ENCODE measurements around the gene RUNX1. TPM values are rescaled to one million over a fixed set of nuclear protein-coding genes. Genes with fewer than 3 reads are reported as not detected.
"Not testable (repeated sequence)": the region's sequence is repeated elsewhere in the genome, so short reads cannot be mapped to it uniquely, and the experiment has no call there.

The RUNX1 gene
- total RNA-seq, 3 donors from 2014 or later, result 24.8 to 165 (median 127) TPM

DNA sequence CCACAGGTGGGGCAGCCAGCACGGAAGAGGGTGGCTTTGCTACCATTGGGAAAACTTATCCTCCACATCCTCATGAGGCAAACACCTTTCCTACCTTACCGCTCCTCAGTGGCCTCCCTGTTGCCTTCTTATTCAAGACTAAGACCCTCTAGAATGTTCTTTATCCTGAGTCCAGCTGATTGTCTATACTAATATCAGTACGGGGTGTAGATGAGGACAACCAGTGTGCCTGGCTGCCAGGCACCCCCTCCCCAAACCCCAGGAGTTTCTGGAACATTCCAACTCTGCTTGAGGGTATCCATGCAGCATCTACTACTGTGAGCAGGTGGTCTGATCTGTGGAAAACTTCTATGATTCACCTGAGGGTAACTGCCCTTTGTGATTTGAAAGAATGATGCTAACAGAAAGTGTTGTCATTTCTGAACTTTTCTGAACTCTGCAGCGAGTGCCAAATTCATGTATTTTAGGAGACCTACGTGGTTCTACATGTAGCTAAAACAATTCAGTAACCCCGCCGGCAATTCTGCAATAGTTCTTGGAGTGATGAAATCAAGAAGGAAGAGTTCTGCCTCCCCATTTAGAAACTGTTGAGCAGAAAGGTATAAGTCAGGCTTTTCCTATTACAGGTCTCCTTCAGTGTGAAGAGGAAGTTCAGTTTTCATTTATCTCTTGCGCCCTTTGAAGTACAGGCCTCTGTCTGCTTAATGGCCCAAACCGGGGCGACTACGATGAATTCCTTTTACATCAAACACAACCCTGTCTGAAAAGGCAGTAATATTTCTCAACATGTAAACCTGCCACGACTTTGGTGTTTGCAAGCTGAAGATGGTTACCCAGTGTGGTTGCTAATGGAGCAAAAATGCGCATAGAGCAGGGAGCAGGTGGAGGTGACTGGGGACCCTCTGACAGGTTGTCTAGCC is 80.4 kb downstream of the RUNX1 start:
- Histone ChIP-seq H3K4me3 (no peak overlapping the region), H3K4me1 (no peaks in the 10 kb centered on the region), H3K27ac (no peak overlapping the region), H3K9me3 (no peaks in the 10 kb centered on the region), H3K27me3 (no peaks in the 10 kb centered on the region), H3K36me3 (no peaks in the 10 kb centered on the region)
- intact Hi-C loops (cut with DNase I; ENCODE audit: low total_unique reads), result no loop called here
- TF ChIP-seq, protein P1, sequence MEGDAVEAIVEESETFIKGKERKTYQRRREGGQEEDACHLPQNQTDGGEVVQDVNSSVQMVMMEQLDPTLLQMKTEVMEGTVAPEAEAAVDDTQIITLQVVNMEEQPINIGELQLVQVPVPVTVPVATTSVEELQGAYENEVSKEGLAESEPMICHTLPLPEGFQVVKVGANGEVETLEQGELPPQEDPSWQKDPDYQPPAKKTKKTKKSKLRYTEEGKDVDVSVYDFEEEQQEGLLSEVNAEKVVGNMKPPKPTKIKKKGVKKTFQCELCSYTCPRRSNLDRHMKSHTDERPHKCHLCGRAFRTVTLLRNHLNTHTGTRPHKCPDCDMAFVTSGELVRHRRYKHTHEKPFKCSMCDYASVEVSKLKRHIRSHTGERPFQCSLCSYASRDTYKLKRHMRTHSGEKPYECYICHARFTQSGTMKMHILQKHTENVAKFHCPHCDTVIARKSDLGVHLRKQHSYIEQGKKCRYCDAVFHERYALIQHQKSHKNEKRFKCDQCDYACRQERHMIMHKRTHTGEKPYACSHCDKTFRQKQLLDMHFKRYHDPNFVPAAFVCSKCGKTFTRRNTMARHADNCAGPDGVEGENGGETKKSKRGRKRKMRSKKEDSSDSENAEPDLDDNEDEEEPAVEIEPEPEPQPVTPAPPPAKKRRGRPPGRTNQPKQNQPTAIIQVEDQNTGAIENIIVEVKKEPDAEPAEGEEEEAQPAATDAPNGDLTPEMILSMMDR (IDR thresholded peaks at IDR 0.05), result no peak
- no peak for TF ChIP-seq POLR2A (IDR thresholded peaks at IDR 0.05)
- TF ChIP-seq POLR2AphosphoS5 (IDR thresholded peaks at IDR 0.05), result no peak
- DNase-seq (ENCODE audit: low spot score in 2 of 2), result no peak

DNA sequence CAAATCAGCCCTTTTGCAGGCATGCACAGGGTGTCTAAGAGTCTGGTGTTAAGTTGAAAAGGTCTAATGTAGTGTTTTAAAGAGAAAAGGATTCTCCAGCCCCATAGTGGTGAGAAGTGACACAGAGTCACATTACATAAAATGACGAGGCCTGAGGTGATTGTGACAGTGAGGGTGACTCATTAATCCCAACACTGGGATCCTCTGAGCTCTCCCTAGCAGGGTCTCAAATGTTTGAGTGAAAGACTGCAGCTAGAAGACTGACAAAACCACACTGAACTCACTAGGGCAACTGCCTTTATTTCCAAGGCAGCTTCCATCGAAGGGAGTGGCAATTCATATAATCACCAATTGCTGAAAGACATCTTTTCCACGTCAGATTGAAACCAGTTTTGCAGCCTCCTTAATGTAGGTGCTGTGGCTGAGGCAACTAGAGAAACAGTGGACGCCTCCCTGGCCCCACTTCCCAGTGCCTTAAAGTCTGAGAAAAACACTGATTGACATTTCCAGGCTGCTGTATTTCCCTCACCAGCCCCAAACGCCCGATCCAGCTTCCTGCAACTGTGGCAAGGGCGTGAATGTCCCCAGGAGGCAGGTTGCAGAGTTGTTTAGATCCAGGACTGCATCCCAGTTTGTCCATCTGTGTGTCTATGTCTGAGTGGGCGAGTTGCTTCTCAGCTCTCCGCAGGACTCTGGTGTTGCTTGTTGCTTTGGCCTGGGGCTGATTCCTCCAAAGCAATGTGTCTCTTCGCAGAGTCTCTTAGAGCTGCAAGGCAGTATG is 81.4 kb downstream of the RUNX1 start:
- Histone ChIP-seq H3K27me3 (no peaks in the 10 kb centered on the region), H3K27ac (no peak overlapping the region)

DNA sequence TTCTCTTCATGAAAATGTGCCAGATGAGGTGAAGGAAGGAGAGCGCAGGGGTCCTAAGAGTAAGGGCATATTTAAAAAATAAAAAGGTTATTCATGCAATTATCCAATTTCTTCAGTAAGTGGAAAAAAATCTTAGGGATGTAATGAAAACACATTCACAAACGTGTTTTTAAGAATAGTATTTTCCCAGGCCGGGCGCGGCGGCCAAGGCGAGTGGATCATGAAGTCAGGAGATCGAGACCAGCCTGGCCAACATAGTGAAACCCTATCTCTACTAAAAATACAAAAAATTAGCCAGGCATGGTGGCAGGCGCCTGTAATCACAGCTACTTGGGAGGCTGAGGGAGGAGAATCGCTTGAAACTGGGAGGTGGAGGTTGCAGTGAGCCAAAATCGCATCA is 82.2 kb downstream of the RUNX1 start:
- intact Hi-C loops (cut with DNase I; ENCODE audit: low total_unique reads); H3K27me3 ChIP-seq; H3K36me3 ChIP-seq; H3K9me3 ChIP-seq; DNase-seq (ENCODE audit: low spot score in 2 of 2); H3K27ac ChIP-seq; H3K4me1 ChIP-seq; H3K4me3 ChIP-seq: not testable (repeated sequence)

More for the DNA sequence above, 81.4 kb downstream of the RUNX1 start:
- no peaks in the 10 kb centered on the region for H3K9me3 ChIP-seq
- intact Hi-C loops (cut with DNase I; ENCODE audit: low total_unique reads), result no loop called here
- TF ChIP-seq POLR2AphosphoS5 (IDR thresholded peaks at IDR 0.05) (no peak), POLR2A (IDR thresholded peaks at IDR 0.05) (no peak)
- TF ChIP-seq, protein P1 (IDR thresholded peaks at IDR 0.05), result no peak
- no peak overlapping the region for H3K4me3 ChIP-seq
- no peaks in the 10 kb centered on the region for H3K36me3 ChIP-seq
- DNase-seq (ENCODE audit: low spot score in 2 of 2), result no peak
- H3K4me1 ChIP-seq, result no peaks in the 10 kb centered on the region

DNA sequence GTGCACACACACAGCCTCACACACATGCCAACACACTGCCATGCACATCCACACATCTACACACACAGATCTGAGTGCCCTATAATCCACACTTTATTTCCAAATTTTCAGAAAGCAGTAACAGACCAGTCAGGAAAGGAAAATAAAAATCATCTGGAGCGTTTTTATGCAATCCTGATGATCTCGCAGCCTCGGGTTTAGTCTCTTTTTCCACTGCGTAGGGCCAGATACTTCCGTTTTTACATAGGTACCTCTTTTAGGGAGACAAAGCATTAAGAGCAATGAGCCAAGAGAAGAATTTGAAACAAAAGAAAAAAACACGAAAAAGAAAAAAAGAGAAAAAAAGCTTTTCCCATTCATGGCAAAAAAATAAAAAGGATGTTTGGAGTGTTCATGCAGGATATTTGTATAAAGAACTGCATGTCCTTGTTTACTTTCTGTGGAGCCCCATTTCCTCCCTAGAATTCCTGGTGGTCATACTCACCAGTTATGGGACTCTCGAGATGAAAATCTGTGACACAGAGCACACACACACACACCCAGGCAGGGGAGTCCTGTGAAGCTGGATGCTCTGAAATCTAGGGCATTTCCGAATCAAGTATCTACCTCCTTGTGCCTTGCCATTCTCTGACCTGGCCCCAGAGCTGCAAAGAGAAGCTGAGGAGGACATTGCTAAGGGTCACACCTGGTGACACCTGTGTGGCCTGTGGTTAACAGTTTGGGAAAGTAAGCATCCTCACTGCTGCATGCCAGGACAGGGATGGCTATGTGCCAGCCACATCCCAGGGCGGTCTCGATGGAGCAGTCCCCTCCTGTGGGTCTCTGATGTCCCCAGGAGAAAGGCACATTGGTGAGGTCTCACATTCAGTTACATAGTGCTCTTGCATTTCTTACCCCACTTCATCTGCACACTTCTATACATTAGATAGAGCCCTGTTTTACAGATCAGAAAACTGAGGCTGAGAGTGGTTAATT is 83.6 kb downstream of the RUNX1 start:
- H3K36me3 ChIP-seq, result no peaks in the 10 kb centered on the region
- no peaks in the 10 kb centered on the region for H3K9me3 ChIP-seq
- no peaks in the 10 kb centered on the region for H3K27me3 ChIP-seq
- H3K4me1 ChIP-seq, result no peaks in the 10 kb centered on the region
- intact Hi-C loops (cut with DNase I; ENCODE audit: low total_unique reads), result no loop called here
- no peak for DNase-seq (ENCODE audit: low spot score in 2 of 2)
- no peak overlapping the region for H3K4me3 ChIP-seq
- TF ChIP-seq, protein P1 (IDR thresholded peaks at IDR 0.05), result no peak
- TF ChIP-seq POLR2A (IDR thresholded peaks at IDR 0.05) (no peak), POLR2AphosphoS5 (IDR thresholded peaks at IDR 0.05) (no peak)
- no peak overlapping the region for H3K27ac ChIP-seq

DNA sequence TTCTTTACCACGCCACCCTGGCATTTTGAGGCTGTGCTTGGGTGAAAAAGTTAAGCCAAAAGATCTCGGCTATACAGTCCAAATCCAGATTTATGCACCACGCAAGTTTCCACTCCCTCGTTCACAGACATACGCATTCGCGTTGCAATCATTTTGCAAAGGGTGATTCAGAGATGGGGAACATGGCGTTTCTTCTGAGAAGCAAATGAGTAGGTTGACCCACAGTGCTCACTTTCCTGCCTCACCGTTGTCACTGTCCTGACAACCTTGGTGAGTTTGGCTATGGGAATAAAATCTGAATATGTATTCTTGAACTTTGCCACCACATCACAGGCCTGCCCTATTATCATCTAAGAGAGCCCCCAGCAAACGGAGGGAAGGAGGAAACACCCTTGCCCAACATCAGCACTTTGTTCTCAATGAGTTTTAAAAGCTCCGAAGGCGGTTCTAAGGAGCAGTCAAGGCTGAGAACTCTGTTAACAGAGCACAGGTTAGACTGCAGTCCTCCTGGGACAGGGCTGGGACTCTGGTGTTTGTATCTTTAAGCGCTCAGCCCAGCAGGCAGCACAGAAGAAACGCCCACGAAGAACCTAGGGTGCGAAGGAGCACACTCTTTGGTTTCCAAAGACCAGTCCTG is 86.4 kb downstream of the RUNX1 start:
- no peaks in the 10 kb centered on the region for H3K9me3 ChIP-seq
- DNase-seq (ENCODE audit: low spot score in 2 of 2), result no peak
- TF ChIP-seq, protein P1 (IDR thresholded peaks at IDR 0.05), result no peak
- TF ChIP-seq POLR2A (IDR thresholded peaks at IDR 0.05) (no peak), POLR2AphosphoS5 (IDR thresholded peaks at IDR 0.05) (no peak)
- no peaks in the 10 kb centered on the region for H3K27me3 ChIP-seq
- H3K4me1 ChIP-seq, result no peaks in the 10 kb centered on the region
- intact Hi-C loops (cut with DNase I; ENCODE audit: low total_unique reads), result no loop called here
- no peak overlapping the region for H3K4me3 ChIP-seq
- no peaks in the 10 kb centered on the region for H3K36me3 ChIP-seq
- no peak overlapping the region for H3K27ac ChIP-seq
